Astrocyte (in vitro differentiated cells and primary cell): ENCODE results near the gene EFCAB6. TPM values are rescaled to one million over a fixed set of nuclear protein-coding genes. Genes with fewer than 3 reads are reported as not detected.

Experiments used
- DNase-seq: peaks from one replicate; pipeline ENCODE4 v3.0.0-alpha.2; 2010; ENCODE audit warnings: low read depth
- FAIRE-seq: peaks from 2 replicates; lab custom pipeline; 2011; peaks lifted over from hg19 to GRCh38; lab: Jason Lieb, UNC
- H2AFZ ChIP-seq: 2 replicates; pipeline ENCODE4 v1.6.0; 2012; ENCODE audit warnings: low read depth, low read length, inconsistent platforms
- H3K27ac ChIP-seq: 2 replicates; pipeline ENCODE4 v1.5.1; 2011; ENCODE audit warnings: low read depth, low read length, inconsistent platforms
- H3K27me3 ChIP-seq: 2 replicates; pipeline ENCODE4 v1.6.0; 2011; ENCODE audit warnings: low read length, inconsistent platforms; ENCODE audit not compliant: insufficient read depth
- H3K36me3 ChIP-seq: 2 replicates; pipeline ENCODE4 v1.5.1; 2011; ENCODE audit warnings: low read length, inconsistent platforms; ENCODE audit not compliant: insufficient read depth
- H3K4me1 ChIP-seq: 2 replicates; pipeline ENCODE4 v1.5.1; 2011; ENCODE audit warnings: low read length, inconsistent platforms; ENCODE audit not compliant: insufficient read depth
- H3K4me2 ChIP-seq: 2 replicates; pipeline ENCODE4 v1.6.0; 2012; ENCODE audit warnings: low read length, inconsistent platforms
- H3K4me3 ChIP-seq: 2 replicates; pipeline ENCODE4 v1.5.1; 2011; ENCODE audit warnings: low read depth, mild to moderate bottlenecking, low read length, inconsistent platforms; ENCODE audit not compliant: insufficient read depth
- H3K79me2 ChIP-seq: 2 replicates; pipeline ENCODE4 v1.6.0; 2012; ENCODE audit warnings: mild to moderate bottlenecking, low read length, inconsistent platforms; ENCODE audit not compliant: insufficient read depth
- H3K9ac ChIP-seq: 2 replicates; pipeline ENCODE4 v1.6.0; 2012; ENCODE audit warnings: mild to moderate bottlenecking, low read length, inconsistent platforms
- H3K9me3 ChIP-seq: 2 replicates; pipeline ENCODE4 v1.5.1; 2012; ENCODE audit warnings: low read depth, mild to moderate bottlenecking, low read length, inconsistent platforms; ENCODE audit not compliant: insufficient read depth
- H4K20me1 ChIP-seq: 2 replicates; pipeline ENCODE4 v1.6.0; 2012; ENCODE audit warnings: low read length, inconsistent platforms; ENCODE audit not compliant: insufficient read depth
- H3K27ac Mint-ChIP-seq: one replicate; pipeline ENCODE4 v1.8.0; 2021; ENCODE audit warnings: mild to moderate bottlenecking, mixed read lengths; ENCODE audit not compliant: unreplicated experiment
- H3K27me3 Mint-ChIP-seq: one replicate; pipeline ENCODE4 v1.8.0; 2021; ENCODE audit warnings: low read depth, mixed read lengths; ENCODE audit not compliant: unreplicated experiment
- H3K36me3 Mint-ChIP-seq: one replicate; pipeline ENCODE4 v1.8.0; 2021; ENCODE audit warnings: low read depth, mixed read lengths; ENCODE audit not compliant: unreplicated experiment
- H3K4me1 Mint-ChIP-seq: one replicate; pipeline ENCODE4 v1.8.0; 2021; ENCODE audit warnings: low read depth, mixed read lengths; ENCODE audit not compliant: unreplicated experiment
- H3K4me3 Mint-ChIP-seq: one replicate; pipeline ENCODE4 v1.8.0; 2021; ENCODE audit warnings: mild to moderate bottlenecking, moderate library complexity, mixed read lengths; ENCODE audit not compliant: unreplicated experiment
- H3K9me3 Mint-ChIP-seq: one replicate; pipeline ENCODE4 v1.8.0; 2021; ENCODE audit warnings: mild to moderate bottlenecking, mixed read lengths; ENCODE audit not compliant: unreplicated experiment
- EZH2 ChIP-seq: IDR thresholded peaks from 2 replicates; pipeline ENCODE4 v1.6.1; 2012; ENCODE audit warnings: mild to moderate bottlenecking, low read length, inconsistent platforms; ENCODE audit not compliant: insufficient read depth
- total RNA-seq: library from RNA; stranded (reverse); gene quantifications from 2 replicates; pipeline ENCODE4 v1.2.1, GENCODE V29; 2021
- TF ChIP-seq, protein P1 (sequence below): IDR thresholded peaks from 2 replicates; pipeline ENCODE4 v1.5.1; 2011; ENCODE audit warnings: low read depth, mild to moderate bottlenecking, inconsistent platforms, low read length, moderate library complexity; ENCODE audit not compliant: insufficient read depth

The EFCAB6 gene
- total RNA-seq, 1 donor from 2014 or later: 1.2 TPM

GRCh38 chr22:43652845-43653244 lies 159.3 kb downstream of the EFCAB6 start:
- no peak overlapping the region for H2AFZ ChIP-seq
- H3K9me3 ChIP-seq: no peaks in the 10 kb centered on the region
- H3K27me3 ChIP-seq: no peaks in the 10 kb centered on the region
- H3K4me3 ChIP-seq: no peak overlapping the region
- no peak overlapping the region for H3K27ac ChIP-seq
- no peak overlapping the region for H3K9ac ChIP-seq
- no peaks in the 10 kb centered on the region for H3K4me1 Mint-ChIP-seq
- no peaks in the 10 kb centered on the region for H3K36me3 ChIP-seq
- H3K4me3 Mint-ChIP-seq: no peak overlapping the region
- no peak for DNase-seq
- peaks cover 1% of the 10 kb centered on the region for H3K36me3 Mint-ChIP-seq
- H3K27me3 Mint-ChIP-seq: peaks cover 7% of the 10 kb centered on the region
- FAIRE-seq: no peak
- H3K79me2 ChIP-seq: no peaks in the 10 kb centered on the region
- TF ChIP-seq, protein P1, sequence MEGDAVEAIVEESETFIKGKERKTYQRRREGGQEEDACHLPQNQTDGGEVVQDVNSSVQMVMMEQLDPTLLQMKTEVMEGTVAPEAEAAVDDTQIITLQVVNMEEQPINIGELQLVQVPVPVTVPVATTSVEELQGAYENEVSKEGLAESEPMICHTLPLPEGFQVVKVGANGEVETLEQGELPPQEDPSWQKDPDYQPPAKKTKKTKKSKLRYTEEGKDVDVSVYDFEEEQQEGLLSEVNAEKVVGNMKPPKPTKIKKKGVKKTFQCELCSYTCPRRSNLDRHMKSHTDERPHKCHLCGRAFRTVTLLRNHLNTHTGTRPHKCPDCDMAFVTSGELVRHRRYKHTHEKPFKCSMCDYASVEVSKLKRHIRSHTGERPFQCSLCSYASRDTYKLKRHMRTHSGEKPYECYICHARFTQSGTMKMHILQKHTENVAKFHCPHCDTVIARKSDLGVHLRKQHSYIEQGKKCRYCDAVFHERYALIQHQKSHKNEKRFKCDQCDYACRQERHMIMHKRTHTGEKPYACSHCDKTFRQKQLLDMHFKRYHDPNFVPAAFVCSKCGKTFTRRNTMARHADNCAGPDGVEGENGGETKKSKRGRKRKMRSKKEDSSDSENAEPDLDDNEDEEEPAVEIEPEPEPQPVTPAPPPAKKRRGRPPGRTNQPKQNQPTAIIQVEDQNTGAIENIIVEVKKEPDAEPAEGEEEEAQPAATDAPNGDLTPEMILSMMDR: no peak
- TF ChIP-seq EZH2: no peak
- no peaks in the 10 kb centered on the region for H3K4me1 ChIP-seq
- H3K27ac Mint-ChIP-seq: no peak overlapping the region
- H4K20me1 ChIP-seq: no peaks in the 10 kb centered on the region
- no peak overlapping the region for H3K4me2 ChIP-seq
- peaks cover 11% of the 10 kb centered on the region for H3K9me3 Mint-ChIP-seq

- H3K79me2 ChIP-seq: no peaks in the 10 kb centered on the region
- H3K9ac ChIP-seq: no peak overlapping the region
- no peaks in the 10 kb centered on the region for H3K36me3 ChIP-seq
- Mint-ChIP-seq H3K4me3 (no peak overlapping the region), H3K27me3 (peaks cover 6% of the 10 kb centered on the region), H3K4me1 (no peaks in the 10 kb centered on the region), H3K36me3 (no peaks in the 10 kb centered on the region), H3K9me3 (peaks cover 10% of the 10 kb centered on the region), H3K27ac (no peak overlapping the region)
- no peak overlapping the region for H3K4me3 ChIP-seq
- peaks cover 3% of the 10 kb centered on the region for H3K9me3 ChIP-seq
- no peaks in the 10 kb centered on the region for H3K4me1 ChIP-seq
- H3K4me2 ChIP-seq: no peak overlapping the region
- TF ChIP-seq EZH2: no peak
- TF ChIP-seq, protein P1: no peak
- no peaks in the 10 kb centered on the region for H4K20me1 ChIP-seq
- DNase-seq (no peak), FAIRE-seq (no peak)
- H3K27ac ChIP-seq: no peak overlapping the region
- H3K27me3 ChIP-seq: no peaks in the 10 kb centered on the region
- no peak overlapping the region for H2AFZ ChIP-seq
Measured at GRCh38 chr22:43643387-43643786, 168.7 kb downstream of the EFCAB6 start.

- H3K27ac ChIP-seq: no peak overlapping the region
- no peaks in the 10 kb centered on the region for H3K27me3 ChIP-seq
- Mint-ChIP-seq H3K9me3 (peaks cover 10% of the 10 kb centered on the region), H3K27me3 (peaks cover 6% of the 10 kb centered on the region), H3K4me1 (no peaks in the 10 kb centered on the region), H3K4me3 (no peak overlapping the region), H3K36me3 (no peaks in the 10 kb centered on the region), H3K27ac (no peak overlapping the region)
- H3K79me2 ChIP-seq: no peaks in the 10 kb centered on the region
- H3K4me2 ChIP-seq: no peak overlapping the region
- H3K36me3 ChIP-seq: no peaks in the 10 kb centered on the region
- peaks cover 3% of the 10 kb centered on the region for H3K9me3 ChIP-seq
- H4K20me1 ChIP-seq: no peaks in the 10 kb centered on the region
- H3K4me1 ChIP-seq: no peaks in the 10 kb centered on the region
- FAIRE-seq (no peak), DNase-seq (no peak)
- H3K4me3 ChIP-seq: no peak overlapping the region
- H2AFZ ChIP-seq: no peak overlapping the region
- no peak overlapping the region for H3K9ac ChIP-seq
- TF ChIP-seq, protein P1: no peak
- TF ChIP-seq EZH2: no peak
Measured at GRCh38 chr22:43642319-43643206, 169.5 kb downstream of the EFCAB6 start.
